Activated T-cell treated with anti-CD3 and anti-CD28 coated beads for 4 hours (primary cell): Measurements from ENCODE around the gene KCNQ1.

Experiments used
- DNase-seq: peaks from one replicate; pipeline ENCODE4 v3.0.0-alpha.2; 2020

Gene KCNQ1

GRCh38 chr11:2898366-2899079 is 453.7 kb downstream of the KCNQ1 start:
- no peak for DNase-seq
